Globus pallidus (tissue), 1 donor: ENCODE data around the gene MNS1.
"Not testable (repeated sequence)": the region's sequence is repeated elsewhere in the genome, so short reads cannot be mapped to it uniquely, and the experiment has no call there.

Experiments used
- DNase-seq: peaks from one replicate; pipeline ENCODE4 v3.0.0-alpha.2; 2015; ENCODE audit warnings: low spot score

The MNS1 gene

GRCh38 chr15:56464893-56465520, at the start of gene MNS1:
MNS1 (minus strand) TSS chr15:56465137; CDS start chr15:56464972, 165 bp downstream.
- peak; percentile 89 for DNase-seq

GRCh38 chr15:56496635-56497034, 31.7 kb upstream of the MNS1 start:
- DNase-seq = peak; percentile 70

GRCh38 chr15:56495533-56495932, 30.6 kb upstream of the MNS1 start:
- no peak for DNase-seq

GRCh38 chr15:56495053-56495452, 30.1 kb upstream of the MNS1 start:
- no peak for DNase-seq

GRCh38 chr15:56492791-56493555, 28.0 kb upstream of the MNS1 start:
- no peak for DNase-seq

GRCh38 chr15:56492236-56492635, 27.3 kb upstream of the MNS1 start:
- DNase-seq = no peak

- peak; percentile 71 for DNase-seq
These were observed 26.3 kb upstream of the MNS1 start for GRCh38 chr15:56491110-56491722.

- DNase-seq = no peak
These were observed 25.5 kb upstream of the MNS1 start for GRCh38 chr15:56490461-56490860.

GRCh38 chr15:56486206-56486605, 21.3 kb upstream of the MNS1 start:
- DNase-seq = not testable (repeated sequence)

GRCh38 chr15:56485426-56485825, 20.5 kb upstream of the MNS1 start:
- DNase-seq = not testable (repeated sequence)

- DNase-seq = no peak
These were observed 19.4 kb upstream of the MNS1 start for GRCh38 chr15:56484287-56484686.

GRCh38 chr15:56475351-56475750, 10.4 kb upstream of the MNS1 start:
- DNase-seq = no peak

GRCh38 chr15:56473017-56473416, 8.1 kb upstream of the MNS1 start:
- DNase-seq = no peak

GRCh38 chr15:56472278-56472677, 7.3 kb upstream of the MNS1 start:
- DNase-seq = no peak

GRCh38 chr15:56471440-56472069, 6.6 kb upstream of the MNS1 start:
- no peak for DNase-seq

GRCh38 chr15:56469483-56469882, 4.5 kb upstream of the MNS1 start:
- no peak for DNase-seq

GRCh38 chr15:56468401-56468800, 3.5 kb upstream of the MNS1 start:
- DNase-seq = peak; percentile 15

GRCh38 chr15:56467616-56468015, 2.7 kb upstream of the MNS1 start:
- DNase-seq = no peak

GRCh38 chr15:56460947-56461346, 4.0 kb downstream of the MNS1 start:
- no peak for DNase-seq

- DNase-seq = no peak
These were observed 4.9 kb downstream of the MNS1 start for GRCh38 chr15:56460071-56460470.

GRCh38 chr15:56459096-56459495, 5.8 kb downstream of the MNS1 start:
- DNase-seq = no peak

GRCh38 chr15:56456229-56456628, 8.7 kb downstream of the MNS1 start:
- no peak for DNase-seq

GRCh38 chr15:56454836-56455235, 10.1 kb downstream of the MNS1 start:
- DNase-seq = no peak
